Fibroblast of the conjunctiva (primary cell): ENCODE data around the gene HTR7.
"Not testable (repeated sequence)": the region's sequence is repeated elsewhere in the genome, so short reads cannot be mapped to it uniquely, and the experiment has no call there.

Experiments used
- DNase-seq: peaks from one replicate; pipeline ENCODE4 v3.0.0-alpha.2; 2010; ENCODE audit warnings: low read depth

HTR7 gene

GRCh38 chr10:90857635-90858460 lies at the start of gene HTR7:
TSS of gene HTR7 (minus strand) at chr10:90858039. CDS start at chr10:90857671, 368 bp downstream.
- no peak for DNase-seq

DNA sequence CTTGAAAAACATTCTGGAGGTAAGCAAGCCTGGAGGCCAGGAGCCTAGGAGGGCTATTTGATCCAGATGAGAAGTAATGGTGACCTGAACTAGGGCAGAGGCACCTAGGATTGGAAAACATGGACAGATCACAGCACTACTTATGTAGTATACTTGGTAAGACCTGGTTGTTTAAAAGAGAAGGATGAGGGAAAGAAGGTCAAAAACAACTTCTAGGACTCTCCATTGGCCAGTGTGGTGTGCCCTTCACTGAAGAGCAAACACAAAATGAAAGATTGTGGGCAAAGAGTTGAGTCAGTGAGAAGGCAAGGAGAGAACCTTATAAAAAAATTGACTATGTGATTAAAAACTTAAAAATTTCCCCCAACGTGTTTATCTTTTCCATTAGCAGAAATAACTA lies 48.8 kb upstream of the HTR7 start:
- no peak for DNase-seq

GRCh38 chr10:90905925-90906324 lies 48.1 kb upstream of the HTR7 start:
- no peak for DNase-seq

GRCh38 chr10:90896916-90897315 lies 39.1 kb upstream of the HTR7 start:
- DNase-seq = not testable (repeated sequence)

DNA sequence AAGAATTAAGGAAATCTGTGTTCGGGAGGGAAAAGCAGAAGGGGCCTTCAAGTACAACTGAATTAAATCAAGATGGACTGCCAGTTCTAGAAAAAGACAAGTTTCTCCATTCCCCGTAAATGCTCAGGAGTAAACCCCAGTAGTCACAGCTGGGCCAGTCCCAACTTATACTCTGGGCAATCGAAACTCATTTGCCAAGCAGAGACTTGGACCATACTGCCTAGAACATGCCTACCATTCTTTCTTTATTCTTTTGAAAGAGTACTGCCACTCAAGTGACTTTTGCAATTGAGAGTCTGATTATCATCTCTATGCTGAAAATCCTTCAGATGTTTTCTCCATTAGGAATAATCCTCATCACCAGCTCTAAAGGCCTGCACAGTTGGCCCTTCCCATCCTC lies 35.4 kb upstream of the HTR7 start:
- DNase-seq = no peak

DNA sequence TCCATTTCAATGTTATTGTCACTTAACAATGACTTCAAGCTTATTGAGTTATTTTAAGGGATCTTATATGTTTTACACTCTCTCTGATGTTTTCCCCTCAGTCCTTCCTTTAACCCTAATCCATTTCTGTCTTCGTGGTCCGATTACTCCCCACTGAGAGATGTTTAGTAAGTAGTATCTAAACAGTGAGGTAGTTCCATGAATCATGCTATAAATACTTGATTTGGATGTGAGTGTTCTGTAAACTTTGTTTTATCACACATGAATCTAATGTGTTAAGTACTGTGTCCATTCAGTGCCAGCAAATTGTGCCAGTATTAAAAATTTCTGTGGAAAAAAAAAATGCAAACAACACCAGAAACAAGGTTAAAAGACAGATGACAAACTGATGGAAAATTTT lies 32.5 kb upstream of the HTR7 start:
- no peak for DNase-seq

GRCh38 chr10:90889636-90890035 lies 31.8 kb upstream of the HTR7 start:
- DNase-seq = no peak

DNA sequence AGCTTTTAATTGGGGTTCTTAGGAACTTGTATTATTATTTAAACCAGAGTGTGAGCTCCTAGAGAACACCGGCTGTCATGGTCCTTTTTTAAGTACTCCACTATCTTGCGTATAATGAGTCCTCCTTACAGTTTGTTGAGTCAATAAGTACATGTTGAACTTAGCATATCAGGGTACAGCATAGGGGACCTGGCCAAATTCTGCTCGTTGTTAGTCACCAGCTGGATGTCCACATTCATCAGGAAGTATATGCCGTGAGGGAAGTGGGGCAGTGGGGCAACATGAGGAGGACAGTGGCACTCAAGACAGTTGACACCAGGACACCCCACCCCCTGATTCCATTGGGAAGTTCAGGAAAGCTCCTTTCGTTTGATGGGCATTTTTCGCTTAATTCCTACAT lies 30.5 kb upstream of the HTR7 start:
- no peak for DNase-seq

GRCh38 chr10:90887555-90887954 lies 29.7 kb upstream of the HTR7 start:
- DNase-seq = no peak

- DNase-seq = no peak
Measured at GRCh38 chr10:90885176-90885575, 27.3 kb upstream of the HTR7 start.

DNA sequence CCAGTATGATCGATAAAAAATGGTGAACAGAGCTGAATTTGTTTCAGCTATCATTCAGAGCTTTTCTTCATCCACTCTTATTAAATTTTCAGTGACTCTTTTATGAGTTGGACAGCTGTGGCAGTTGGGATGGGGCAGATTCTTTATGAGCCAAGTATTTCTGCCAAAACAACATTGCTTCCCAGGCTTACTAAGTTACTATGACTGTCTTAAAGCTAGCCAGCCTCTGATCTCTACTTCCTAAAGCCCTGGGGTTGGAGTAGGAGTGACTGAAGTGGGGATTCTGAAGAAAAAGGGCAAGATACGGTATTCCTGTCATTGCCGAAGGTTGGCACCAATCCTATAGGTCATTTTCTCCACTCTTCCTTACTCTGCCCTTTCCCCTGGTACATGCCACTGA lies 26.6 kb upstream of the HTR7 start:
- DNase-seq = no peak

GRCh38 chr10:90880059-90880719 lies 22.4 kb upstream of the HTR7 start:
- peak; percentile 31 for DNase-seq

- DNase-seq = no peak
Measured at GRCh38 chr10:90879062-90879461, 21.2 kb upstream of the HTR7 start.

DNA sequence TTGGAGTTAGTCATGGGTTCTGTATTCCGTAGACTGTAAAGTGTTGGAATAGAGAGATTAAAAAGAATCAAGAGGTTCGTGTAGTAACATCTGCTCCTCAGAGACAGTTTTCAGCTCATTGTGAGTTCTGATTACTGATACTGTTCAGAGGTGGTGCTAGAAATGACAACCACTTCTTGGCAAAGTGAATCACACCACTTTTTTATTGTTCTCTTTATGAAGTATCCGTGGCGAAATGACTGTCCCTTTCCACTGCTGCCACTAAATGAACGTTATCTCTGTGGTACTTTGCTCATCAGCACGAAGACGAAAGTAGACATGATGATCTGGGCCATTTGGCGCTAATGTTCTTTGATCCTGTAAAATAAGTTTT lies 14.8 kb upstream of the HTR7 start:
- no peak for DNase-seq

DNA sequence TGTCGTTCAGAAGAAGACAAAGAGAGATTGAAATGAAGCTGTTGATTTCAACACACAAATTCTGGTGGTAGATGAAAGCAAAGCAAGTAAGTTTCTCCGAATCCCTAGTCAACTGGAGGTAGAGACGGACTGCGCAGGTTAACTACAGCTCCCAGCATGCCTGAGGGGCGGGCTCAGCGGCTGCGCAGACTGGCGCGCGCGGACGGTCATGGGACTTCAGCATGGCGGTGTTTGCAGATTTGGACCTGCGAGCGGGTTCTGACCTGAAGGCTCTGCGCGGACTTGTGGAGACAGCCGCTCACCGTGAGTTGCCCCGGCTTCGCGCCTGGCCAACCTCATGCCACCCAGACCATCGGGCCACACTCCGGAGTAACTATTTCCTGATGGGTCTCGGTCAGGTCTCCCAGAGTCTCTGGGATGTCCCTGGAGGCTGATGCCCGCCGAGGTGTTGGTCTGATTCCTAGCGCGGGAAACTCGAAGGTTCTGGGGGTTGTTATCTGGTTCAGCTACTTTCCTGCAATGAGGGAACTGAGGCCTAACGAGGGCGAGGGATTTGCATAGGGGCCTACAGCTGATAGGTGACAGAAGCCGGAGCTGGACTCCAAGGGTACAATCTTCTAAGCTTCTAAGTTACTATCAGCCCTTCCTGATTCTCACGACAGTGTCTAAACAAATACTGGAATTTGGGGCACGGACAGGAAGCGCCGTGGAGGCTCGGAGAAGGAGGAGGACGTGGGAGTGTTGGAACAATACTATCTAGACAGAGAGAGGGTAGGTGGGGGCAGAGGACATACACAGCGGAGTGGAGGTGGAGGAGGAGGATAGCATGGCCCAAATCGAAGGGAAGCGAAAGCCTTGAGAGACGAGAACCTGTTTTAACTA lies 14.2 kb upstream of the HTR7 start, which contains the start of gene RPP30:
TSS of gene RPP30 (plus strand) at position 209 of the 882 bp plus-strand sequence. CDS start at position 222, 13 bp downstream.
- peak; percentile 47 for DNase-seq

- peak; percentile 73 for DNase-seq
Measured at GRCh38 chr10:90871279-90871765, 13.5 kb upstream of the HTR7 start.

DNA sequence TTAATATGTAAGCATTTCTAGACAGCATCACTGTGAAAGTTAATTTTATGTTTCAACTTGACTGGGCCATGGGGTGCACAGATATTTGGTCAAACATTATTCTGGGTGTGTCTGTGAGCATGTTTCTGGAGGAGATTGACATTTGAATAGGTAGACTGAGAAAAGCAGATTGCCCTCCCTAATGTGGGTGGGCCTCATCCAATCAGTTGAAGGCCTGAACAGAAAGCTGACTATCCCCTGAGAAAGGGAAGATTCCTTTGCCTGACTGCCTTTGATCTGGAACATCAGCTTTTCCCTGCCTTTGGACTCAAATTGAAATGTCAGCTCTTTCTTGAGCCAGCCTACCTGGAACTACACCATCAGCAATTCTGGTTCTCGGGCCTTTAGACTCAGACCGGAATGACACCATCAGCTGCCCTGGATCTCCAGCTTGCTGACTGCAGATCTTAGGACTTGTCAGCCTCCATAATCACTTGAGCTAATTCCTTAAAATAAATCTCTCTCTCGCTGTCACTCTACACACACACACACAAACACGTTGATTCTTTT lies 8.3 kb upstream of the HTR7 start:
- no peak for DNase-seq

DNA sequence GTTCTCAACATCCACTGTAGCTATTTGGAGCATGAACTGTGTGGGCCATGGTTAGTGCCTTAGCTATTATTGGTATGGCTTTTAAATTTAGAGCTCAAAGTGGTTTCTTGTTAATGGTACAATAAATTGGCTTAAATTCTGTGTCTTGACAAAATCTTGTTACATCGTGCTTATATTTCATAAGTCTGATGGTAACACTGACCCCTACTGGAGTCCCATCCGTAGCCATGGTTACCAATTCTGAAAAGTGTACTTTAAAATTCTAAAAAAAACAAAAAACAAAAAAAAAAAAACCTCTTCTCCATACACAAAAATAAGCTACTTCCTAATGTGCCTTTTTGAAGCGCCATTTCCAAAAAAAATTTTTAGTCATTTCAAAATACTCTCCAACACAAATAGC lies 7.6 kb upstream of the HTR7 start:
- no peak for DNase-seq

DNA sequence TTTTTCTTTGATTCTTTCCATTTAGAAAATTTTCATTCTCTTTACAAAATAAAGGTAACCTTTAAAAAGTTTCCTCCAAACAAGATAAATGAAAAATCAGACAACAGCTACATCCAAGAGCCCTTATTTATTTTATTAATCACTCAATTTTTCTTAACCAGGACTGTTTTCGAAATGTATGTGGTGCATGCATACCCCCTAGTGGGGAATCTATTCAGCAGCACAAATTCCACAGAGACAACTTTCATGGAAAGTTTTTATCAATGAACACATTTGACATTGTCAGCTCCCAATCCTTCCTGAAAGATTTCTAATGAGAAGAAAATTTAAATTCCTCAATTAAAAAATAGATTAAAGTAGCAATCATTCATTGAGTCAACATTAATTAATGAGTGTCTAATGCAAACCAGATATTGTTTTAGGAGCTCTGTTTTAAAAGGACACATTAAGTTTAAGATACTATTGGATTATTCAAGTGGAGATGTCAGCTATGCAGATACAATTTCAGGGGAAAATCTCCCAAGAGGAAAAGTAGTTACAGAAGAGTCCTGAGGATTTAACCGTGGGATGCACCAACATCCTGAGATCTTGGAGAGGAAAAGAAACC lies 5.2 kb upstream of the HTR7 start:
- DNase-seq = no peak

DNA sequence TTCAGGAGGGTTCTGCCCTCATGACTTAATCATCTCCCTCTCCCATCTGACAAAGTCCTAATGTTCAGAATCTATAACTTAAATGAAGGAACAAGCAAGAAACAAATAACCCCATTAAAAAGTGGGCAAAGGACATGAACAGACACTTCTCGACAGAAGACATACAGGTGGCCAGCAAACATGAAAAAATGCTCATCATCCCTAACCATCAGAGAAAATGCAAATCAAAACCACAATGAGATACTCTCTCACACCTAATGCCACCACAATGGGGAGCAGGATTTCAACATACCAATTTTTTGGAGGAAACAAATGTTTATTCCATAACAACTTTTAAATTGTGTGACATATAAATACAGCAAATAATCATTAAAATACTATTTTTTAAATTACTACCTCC lies 3.0 kb upstream of the HTR7 start:
- no peak for DNase-seq

GRCh38 chr10:90859321-90859751 lies 1.5 kb upstream of the HTR7 start:
- peak; percentile 52 for DNase-seq
